HG03280 (cell line): ENCODE data around the gene SHOC2.
A peak's percentile ranks its signal among the peaks of the same experiment; 100 is the strongest.
"Not testable (repeated sequence)": the region's sequence is repeated elsewhere in the genome, so short reads cannot be mapped to it uniquely, and the experiment has no call there.

Source experiments
- ATAC-seq: cut with Tn5 transposase; IDR thresholded peaks from one replicate; pipeline ENCODE4 v1.9.1; 2021; ENCODE audit warnings: mild to moderate bottlenecking, moderate library complexity; ENCODE audit not compliant: unreplicated experiment

The SHOC2 gene

DNA sequence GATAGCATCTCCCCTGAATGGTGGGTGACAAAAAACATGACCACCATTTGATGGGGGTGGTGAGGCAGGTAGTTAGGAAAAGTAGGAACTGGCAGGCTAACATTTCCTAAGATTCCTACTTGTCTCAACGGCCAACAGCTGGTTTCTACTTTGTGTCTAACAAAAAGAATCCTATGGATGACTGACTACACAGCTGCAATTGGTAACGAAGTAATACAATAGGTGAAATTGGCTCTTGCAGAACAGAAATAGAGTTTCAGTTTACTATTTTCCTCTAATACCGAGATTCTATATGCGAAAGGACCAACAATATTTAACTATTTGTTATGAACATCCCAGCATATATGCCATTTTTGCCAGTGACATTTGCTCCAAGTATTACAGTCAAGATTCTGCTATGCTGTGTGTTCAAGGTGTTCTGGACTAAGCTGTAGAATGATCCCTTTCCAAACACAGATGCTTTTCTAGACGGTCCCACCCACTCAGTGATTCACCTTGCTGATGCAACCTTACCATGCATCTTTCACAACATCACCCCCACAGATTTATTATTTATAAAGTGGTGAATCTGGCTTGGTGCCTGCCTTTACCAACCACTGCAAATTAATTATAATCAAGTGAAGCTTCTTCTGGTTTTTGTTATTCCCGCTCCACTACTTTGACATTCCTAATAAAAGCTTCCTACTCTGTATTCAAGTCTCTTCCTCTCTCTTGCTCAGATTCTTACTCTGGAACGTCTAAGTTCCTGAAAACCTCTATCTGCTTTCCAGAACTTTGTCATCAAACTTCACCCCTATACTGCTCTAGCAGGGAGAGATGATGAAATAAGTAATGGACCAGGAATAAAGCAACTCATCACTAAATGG is 17.2 kb upstream of the SHOC2 start:
- ATAC-seq: no peak

DNA sequence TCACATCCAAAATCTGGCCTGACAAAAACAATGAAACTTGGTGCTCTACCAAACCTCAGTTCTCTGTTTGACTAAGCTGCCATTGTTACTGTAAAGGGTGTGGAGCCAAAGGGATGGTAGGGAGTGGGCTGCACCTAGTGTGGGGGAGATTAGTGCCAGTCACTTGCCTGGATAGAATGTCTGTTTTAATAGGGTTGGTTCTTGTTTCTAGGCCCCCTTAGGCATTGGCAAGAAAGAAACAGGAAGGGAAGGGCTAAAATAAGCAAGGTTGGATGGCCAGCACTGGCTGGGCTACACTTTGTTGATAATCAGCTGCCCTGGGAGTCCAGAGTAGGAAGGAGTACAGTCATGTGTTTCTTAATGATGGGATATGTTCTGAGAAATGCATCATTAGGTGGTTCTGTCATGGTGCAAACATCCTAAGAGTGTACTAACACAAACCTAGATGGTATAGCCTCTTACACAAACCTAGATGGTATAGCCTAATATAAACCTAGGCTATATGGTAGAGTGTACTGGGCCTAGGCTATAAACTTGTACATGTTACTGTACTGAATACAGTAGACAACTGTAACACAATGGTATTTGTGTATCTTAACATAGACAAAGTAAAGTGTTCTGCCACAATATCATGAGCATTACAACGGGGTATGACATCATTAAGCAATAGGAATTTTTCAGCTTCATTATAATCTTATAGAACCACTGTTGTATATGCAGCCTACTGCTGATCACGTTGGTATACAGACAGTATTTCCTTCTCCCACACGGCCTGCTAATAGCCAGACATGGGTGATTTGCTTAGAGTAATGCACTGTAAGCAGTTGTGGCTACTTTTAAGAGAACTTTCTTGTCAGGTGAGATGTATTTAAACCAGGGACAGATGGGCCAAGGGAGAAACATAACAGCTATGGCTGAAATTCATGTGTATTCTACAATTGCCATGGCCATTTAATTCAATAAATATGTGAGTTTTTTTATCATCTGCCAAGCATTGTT is 15.8 kb upstream of the SHOC2 start:
- no peak for ATAC-seq

DNA sequence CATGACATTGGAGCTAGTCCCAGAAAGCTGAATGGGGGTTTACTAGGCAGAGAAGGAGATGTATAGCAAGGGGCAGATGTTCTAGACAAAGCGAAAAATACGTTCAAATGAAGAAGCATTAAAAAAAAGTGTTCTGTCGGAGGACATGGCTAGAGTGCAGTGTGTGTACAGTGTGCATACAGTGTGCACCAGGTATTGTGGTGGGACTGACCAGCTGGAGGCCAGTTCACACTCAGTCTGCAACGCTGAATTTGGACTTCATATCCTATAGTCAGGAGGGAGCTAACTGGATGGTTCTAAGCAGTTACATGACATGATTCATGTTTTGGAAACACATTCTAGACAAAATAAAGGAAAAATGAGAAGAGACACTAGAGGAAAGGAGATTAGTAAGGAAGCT is 9.3 kb upstream of the SHOC2 start:
- no peak for ATAC-seq

DNA sequence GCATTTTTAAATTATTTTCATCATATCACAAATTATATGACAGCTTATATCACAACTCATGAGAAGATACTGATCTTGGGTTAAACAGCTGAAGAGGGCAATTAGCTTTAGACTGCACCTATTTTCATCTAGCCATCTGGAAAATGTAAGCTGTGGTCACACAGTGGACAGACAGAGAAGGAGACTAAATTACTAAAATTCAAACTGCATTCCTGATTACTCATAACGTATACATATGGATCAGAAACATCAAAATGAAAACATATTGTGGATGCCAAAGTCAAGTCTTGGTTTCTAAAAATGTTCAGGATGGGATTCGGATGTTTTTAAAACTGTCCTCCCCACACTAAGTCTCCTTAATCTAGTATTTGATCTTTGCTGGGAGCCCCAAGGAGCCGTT is 7.0 kb upstream of the SHOC2 start:
- no peak for ATAC-seq

DNA sequence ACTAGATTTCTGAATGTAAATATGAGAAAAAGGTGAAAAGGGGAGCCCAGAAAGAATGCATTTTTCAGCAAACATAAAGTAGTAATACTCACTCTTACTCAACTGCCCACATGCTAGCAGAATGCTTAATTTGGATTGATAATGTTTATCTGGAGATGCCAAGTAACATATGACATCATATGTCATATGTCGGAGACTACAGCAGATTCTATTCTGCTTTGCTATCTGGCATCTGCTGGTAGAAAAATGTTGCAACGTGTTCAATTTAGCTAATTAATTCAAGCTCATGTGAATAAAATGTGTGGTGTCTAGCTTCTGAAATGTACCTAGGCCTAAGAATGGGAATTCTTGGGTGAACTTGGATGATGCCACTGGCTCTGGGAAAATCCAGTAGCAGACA is 5.0 kb upstream of the SHOC2 start:
- ATAC-seq: no peak

DNA sequence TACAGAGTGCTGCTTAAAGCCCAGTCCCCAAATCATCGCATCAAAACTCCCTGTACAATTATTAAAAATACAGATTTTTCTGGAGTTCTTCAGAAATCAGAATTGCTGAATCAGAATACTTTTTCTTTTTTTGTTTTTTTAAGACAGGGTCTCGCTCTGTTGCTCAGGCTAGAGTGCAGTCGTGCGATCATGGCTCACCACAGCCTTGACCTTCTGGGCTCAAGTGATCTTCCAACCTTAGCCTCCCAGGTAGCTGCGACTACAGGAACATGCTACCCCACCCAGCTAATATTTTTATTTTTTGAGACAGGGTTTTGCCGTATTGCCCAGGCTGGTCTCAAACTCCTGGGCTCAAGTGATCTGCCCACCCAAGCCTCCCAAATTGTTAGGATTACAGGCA is 4.4 kb upstream of the SHOC2 start:
- no peak for ATAC-seq

DNA sequence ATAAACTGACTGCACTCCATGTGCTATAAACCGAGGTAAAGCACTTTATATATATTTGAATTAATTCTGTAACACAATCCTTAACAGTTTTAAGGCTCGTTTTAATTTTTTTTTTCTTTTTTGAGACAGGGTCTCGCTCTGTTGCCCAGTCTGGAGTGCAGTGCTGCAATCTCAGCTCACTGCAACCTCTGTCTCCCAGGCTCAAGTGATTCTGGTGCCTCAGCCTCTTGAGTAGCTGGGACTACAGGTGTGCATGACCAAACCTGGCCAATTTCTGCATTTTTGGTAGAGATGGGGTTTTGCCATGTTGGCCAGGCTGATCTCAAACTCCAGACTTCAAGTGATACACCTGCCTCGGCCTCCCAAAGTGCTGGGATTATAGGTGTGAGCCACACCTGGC is 3.8 kb upstream of the SHOC2 start:
- ATAC-seq: not testable (repeated sequence)

DNA sequence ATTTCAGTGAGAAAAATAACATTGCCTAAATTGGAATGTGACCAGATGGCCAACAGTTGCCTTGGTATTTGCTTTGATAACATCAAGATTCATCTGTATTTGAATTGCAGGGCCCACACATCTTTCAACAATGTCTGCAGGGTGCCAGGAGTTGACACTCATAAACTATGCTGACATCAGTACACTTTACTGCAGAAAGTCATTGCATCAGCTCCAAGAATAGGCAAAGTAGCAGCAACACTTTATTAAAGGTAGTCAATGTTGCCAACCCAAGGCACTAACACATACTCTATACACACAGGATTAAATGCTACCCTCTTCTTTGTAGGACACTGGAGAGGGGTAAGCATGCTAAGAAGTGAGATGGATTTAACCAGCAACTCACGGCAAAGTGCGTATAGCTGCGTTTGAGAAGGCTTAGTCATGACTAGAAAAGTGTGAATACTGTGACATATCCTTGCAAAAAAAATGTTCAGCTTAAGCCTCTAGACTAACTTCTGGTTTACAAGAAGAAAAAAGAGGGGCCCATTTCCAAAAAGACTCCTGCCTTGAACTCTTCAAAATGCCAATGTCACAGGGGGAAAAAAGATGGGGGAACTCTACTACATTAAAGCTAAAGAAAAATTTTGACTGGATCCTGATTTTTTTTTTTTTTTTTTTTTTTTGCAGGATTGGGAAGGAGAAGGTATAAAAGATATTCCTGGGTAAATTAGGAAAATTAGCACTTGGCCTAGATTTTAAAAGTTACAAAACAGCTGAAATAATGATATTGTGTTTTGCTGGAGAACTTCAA is 2.7 kb upstream of the SHOC2 start:
- no peak for ATAC-seq

DNA sequence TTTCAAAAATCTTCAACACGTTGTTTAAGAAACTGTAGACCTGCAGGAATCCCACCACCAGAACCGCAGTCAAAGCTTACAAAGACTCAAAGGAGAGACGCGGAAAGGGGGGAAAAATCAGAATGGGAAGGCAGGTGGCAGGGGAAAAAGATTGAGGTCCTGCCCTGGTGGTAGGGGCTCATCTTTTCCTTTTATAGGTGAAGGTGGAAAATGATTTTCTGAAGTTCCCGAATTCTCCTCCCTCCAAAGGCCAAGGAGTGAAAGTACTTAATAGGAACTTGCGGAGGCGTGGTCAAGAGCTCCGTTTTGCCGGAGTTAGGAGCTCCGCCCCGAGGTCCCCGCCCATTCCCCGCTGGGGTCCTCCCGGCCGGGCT is 1.1 kb upstream of the SHOC2 start:
- ATAC-seq: no peak

DNA sequence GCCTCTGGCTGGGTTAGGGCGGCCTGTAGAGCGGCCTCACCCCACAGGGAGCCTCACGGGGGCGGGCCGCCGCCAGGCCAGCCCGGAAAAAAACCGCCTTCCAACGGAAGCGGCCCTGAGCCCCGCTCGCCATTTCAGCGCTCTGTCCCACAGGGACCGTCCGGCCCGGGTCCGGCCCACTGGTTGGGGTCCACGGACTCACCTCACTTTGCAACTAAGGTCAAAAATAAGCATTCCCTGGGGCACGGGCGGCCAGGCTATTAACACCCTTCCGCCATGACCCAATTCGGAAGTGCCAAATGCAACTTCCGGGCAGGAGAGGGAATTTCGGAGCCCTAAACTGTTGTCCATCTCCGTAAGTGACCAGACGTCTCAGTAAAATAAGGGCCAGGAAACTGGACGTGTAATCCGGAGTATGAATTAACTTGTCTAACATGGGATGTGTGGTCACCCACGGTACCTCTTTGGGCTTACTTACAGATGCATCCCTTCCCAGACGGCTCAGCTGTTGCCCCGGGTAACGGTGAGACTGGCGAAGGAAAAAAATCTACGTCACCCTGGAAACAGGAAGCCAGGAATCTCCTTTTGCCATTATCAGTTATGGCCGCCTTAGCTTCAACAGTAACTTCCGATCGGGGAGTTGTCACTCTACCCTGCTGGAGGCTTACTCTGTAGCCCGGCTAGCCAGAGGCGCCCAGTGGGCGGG is 608 bp upstream of the SHOC2 start, which contains the start of gene BBIP1:
Gene BBIP1, minus strand, starts transcription at position 538 of the 706 bp plus-strand sequence. CDS start 1,023 bp downstream, outside the sequence.
- ATAC-seq: peak; percentile 82

DNA sequence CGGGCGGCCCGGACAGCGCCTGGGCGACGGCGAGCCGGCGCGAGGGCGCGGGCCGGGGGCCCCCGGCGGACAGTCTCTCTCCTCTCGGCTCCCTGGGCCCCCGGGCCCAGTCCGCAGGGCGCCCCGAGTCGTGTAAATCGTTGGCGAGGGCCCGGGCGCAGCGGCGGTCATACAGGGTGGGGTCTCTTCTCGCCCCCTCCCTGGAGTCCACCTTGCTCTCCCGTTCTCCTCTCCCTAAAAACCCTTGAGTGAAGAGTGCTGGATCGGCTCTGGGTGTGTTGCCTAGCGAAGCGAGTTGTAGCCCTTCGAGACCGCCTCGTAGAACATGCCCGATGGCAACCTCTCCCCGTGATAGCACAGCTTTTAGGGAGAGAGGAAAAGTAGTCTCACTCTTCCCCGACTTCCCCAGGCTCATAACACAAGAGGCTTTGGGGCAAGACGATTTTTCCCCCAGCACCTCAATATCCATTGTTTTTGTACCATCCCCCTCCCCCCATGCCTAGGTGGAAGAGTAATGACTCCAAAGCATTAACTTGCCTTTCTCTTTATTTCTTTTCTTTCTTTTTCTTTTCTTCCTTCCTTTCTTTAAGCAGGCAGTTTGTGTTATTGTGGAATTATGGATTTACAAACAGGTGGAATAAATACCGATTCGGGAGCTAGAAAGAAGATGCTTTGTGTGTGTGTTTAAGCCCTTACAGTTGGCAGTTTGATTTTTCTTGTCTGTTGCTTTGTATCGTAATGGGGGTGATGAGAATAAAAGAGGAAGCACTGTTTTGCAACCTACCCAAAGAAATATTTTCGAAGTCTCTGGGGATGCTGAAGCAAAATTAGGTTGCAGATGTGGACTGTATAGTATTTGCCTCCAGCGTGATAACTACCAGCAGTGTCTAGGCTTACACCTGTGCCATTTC is 822 bp downstream of the SHOC2 start:
- ATAC-seq: peak; percentile 32

DNA sequence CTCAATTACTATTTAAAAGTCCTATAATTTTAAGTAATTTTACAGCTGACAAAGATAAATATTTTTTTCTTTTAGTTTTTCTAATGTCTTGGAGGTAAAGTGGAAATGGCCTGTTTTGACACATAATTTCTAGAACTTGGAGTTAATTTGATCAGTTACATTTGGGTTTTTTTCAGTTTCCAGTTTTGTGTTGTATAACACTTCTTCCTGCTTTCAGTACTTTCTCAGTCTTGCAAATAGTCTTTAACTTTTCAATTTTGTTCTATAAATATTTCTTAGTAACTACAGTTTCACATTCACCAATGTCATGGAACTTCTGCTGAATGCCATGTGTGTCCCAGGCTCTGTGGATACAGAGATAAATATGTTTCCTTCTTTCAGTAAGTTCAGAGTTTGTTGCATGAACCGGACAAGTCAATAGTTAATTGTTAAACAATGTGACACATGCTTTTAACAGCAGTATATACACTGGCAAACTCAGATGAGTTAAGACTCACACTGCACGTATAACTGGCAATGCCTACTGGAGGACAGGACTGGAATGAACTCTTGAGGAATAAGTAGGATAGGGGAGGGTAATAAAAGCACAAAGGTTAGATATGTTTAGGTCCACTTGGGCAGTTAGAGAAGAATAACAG is 4.6 kb downstream of the SHOC2 start:
- ATAC-seq: no peak

DNA sequence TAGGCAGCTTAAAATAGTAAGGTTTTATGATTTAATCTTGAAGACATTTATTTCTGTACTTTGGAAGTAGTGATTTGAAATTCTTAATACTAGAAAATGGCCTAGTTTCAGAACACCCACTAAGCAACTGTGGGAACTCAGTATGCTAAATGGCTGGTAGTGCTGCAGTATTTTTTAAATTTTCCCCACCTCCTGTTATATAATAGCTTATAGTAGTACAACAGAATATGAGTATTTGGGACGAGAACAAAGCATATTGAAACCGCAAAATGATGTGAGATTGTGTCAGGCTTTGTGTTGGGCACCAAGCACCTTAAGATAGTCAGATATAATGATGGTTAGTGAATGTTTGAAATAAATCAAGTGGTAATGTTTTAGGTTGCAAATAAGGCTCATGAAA is 8.1 kb downstream of the SHOC2 start:
- ATAC-seq: no peak

DNA sequence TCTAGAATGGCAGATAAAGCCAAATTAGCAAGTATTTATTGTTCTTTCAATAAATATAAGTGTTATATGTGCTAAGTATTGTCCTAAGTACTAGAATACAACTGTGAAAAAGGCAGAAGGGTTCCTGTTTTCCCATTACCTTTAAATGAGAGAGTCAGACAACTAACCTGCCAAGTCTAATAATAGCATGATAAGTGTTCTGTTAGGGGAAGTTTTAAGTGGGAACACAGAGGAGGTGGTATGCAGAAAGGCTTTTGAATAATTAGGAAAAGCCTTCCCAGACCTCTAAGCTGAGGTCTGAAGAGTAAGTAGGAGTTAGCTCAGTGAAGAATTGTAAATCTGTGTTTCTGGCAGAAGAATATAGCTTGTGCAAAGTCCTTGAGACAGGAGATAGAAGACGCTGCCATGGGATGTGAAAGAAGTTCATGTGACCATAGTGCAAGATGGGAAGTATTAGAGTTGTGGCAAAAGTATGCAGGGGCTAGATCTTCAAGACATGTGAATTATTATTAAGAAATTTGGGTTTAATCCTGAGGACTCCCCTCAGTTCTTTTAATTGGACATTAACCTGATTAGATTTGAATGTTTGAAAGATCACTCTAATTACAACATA is 12.5 kb downstream of the SHOC2 start:
- no peak for ATAC-seq

DNA sequence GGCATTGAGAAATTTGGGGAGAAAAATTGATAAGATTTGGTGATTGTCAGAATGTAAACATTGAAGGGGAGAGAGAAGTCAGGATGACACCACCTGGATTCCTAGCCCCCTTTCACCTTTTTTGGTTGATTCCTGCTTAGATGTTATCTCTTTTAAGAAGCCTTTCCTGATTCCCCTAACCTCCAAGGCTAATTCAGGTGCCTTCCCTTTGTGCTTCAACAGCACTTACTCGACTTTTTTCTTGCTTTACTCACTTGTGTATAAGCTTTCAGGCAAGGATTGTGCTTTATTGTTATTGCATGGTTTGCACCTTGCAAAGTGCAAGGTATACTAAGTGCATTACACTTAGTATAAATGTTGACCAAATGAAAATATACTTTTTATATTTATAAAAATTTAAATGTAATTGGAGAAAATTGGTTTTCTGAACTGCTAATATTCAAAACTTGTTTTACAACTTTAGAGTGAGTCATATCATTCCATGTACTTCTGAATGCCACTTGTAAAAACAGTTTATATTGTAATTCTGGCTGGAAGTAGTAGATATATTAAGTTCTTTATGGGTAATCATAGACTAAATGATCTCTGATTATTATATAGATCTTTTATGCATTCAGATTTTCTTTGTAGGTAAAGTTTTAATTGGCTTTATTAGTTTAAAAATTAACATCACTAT is 13.2 kb downstream of the SHOC2 start:
- ATAC-seq: no peak

DNA sequence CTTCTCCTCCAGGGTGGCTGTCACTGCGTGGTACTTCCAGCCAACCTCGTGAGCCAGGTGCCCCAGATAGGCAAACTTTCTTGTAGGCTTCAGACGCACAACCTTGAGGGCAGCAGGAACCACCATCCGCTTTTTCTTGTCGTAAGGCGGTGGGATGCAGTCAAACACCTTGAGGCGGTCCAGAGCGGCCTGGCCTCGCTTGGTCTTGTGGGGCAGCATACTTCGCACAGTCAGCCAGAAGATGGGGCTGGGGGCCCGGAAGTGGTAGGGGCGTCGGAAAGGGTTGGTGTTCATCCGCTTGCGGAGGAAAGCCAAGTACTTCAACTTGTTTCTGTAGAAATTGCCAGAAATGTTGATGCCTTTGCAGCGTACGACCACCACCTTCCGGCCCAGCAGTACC is 17.4 kb downstream of the SHOC2 start:
- ATAC-seq: no peak

DNA sequence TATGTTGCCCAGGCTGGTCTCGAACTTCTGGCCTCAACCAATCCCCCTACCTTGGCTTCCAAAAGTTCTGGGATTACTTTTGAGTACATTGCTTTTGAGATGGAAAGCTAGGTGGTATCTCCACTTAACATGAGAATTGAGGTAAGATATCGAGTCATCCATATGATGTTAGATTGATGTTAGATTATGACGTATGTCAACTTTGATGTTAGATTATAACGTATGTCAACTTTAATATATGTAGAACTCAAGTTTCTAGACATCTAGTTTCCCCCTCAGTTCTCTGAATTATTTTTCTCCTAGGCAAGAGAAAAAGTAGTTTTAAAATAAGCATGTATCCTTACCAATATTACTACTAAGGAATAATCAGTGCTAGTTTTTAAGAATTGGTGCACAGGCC is 20.0 kb downstream of the SHOC2 start:
- no peak for ATAC-seq
